H1 (cell line): ENCODE data around the gene ARL2. TPM values are rescaled to one million over a fixed set of nuclear protein-coding genes. Genes with fewer than 3 reads are reported as not detected.
"Not testable (repeated sequence)": the region's sequence is repeated elsewhere in the genome, so short reads cannot be mapped to it uniquely, and the experiment has no call there.

Source experiments
- CTCF ChIA-PET: fragments of 300-600 bp; sonication (Branson Sonifier 250); formaldehyde crosslinking; loops from one replicate; lab custom pipeline; 2021; ENCODE audit not compliant: partially characterized antibody; lab: Charles Lee
- POLR2A ChIA-PET: fragments of 300-600 bp; sonication (Branson Sonifier 250); formaldehyde crosslinking; loops from one replicate; lab custom pipeline; 2021; ENCODE audit warnings: inconsistent platforms; ENCODE audit not compliant: partially characterized antibody; lab: Charles Lee
- DNase-seq, 2 experiments: peaks; one replicate each; pipeline versions ENCODE4 v3.0.0 to v3.0.0-alpha.2; 2010 to 2022; ENCODE audit warnings: low spot score in 2 of 2, low read depth in 1 of 2, mixed read lengths in 1 of 2
- FAIRE-seq: peaks from 2 replicates; lab custom pipeline; 2011; peaks lifted over from hg19 to GRCh38; lab: Jason Lieb, UNC
- H2AFZ ChIP-seq: 2 replicates; pipeline ENCODE4 v1.8.1; 2012; ENCODE audit warnings: low read length, inconsistent platforms
- H2AK5ac ChIP-seq: 2 replicates; pipeline ENCODE4 v1.6.1; 2013; ENCODE audit warnings: low read depth, low read length
- H2BK120ac ChIP-seq: replicated peaks from 2 replicates; pipeline ENCODE3; 2013; ENCODE audit warnings: low read depth, low read length, inconsistent platforms
- H2BK12ac ChIP-seq: 2 replicates; pipeline ENCODE4 v1.6.1; 2013; ENCODE audit warnings: low read depth, low read length
- H2BK15ac ChIP-seq: 2 replicates; pipeline ENCODE4 v1.6.1; 2013; ENCODE audit warnings: low read length
- H2BK20ac ChIP-seq: 2 replicates; pipeline ENCODE4 v1.6.1; 2013; ENCODE audit warnings: low read length
- H2BK5ac ChIP-seq: 2 replicates; pipeline ENCODE4 v1.6.1; 2013; ENCODE audit warnings: low read depth, low read length
- H3K14ac ChIP-seq: 2 replicates; pipeline ENCODE4 v1.6.1; 2013; ENCODE audit warnings: inconsistent platforms; ENCODE audit not compliant: insufficient read length
- H3K18ac ChIP-seq: 2 replicates; pipeline ENCODE4 v1.6.1; 2013; ENCODE audit warnings: low read length; ENCODE audit errors: extremely low read depth
- H3K23ac ChIP-seq: 2 replicates; pipeline ENCODE4 v1.6.1; 2013; ENCODE audit warnings: inconsistent platforms; ENCODE audit not compliant: insufficient read length
- H3K23me2 ChIP-seq: 2 replicates; pipeline ENCODE4 v1.6.1; 2013; ENCODE audit warnings: low read depth, low read length
- H3K27ac ChIP-seq: 2 replicates; pipeline ENCODE4 v1.6.1; 2011; ENCODE audit warnings: low read depth, low read length, inconsistent platforms
- H3K27me3 ChIP-seq, 4 experiments: replicated peaks in 1 of 4; 1 replicate in 1 of 4; 2 replicates in 3 of 4; pipeline versions ENCODE4 v1.6.1 to v1.8.1; 2011 to 2013; ENCODE audit warnings: low read length in 3 of 4, mild to moderate bottlenecking in 3 of 4, inconsistent platforms in 2 of 4, mixed read lengths in 2 of 4, moderate library complexity in 1 of 4; ENCODE audit not compliant: control insufficient read depth in 3 of 4, insufficient read depth in 3 of 4; ENCODE audit errors: extremely low read depth in 1 of 4
- H3K36me3 ChIP-seq, 4 experiments: 2 replicates each; pipeline versions ENCODE4 v1.6.1 to v1.8.1; 2011 to 2013; ENCODE audit warnings: mild to moderate bottlenecking in 4 of 4, low read length in 3 of 4, moderate library complexity in 2 of 4, control low read depth in 1 of 4, inconsistent platforms in 1 of 4; ENCODE audit not compliant: insufficient read depth in 4 of 4, control insufficient read depth in 2 of 4
- H3K4ac ChIP-seq: replicated peaks from 2 replicates; pipeline ENCODE3; 2013; ENCODE audit warnings: low read length, low read depth, mixed read lengths, inconsistent platforms; ENCODE audit not compliant: insufficient read length
- H3K4me1 ChIP-seq, 4 experiments: replicated peaks in 1 of 4; 1 replicate in 1 of 4; 2 replicates in 3 of 4; pipeline versions ENCODE4 v1.6.1 to v1.8.1; 2011 to 2013; ENCODE audit warnings: low read length in 3 of 4, inconsistent platforms in 2 of 4, mixed read lengths in 1 of 4; ENCODE audit not compliant: insufficient read depth in 4 of 4, control insufficient read depth in 3 of 4
- H3K4me2 ChIP-seq, 2 experiments: 2 replicates each; pipeline versions ENCODE4 v1.6.1 to v1.8.1; 2011 to 2013; ENCODE audit warnings: low read depth in 2 of 2, low read length in 2 of 2, control low read depth in 1 of 2, inconsistent platforms in 1 of 2, mild to moderate bottlenecking in 1 of 2; ENCODE audit not compliant: insufficient read depth in 1 of 2
- H3K4me3 ChIP-seq, 4 experiments: fragments of 200-600, 300-600 bp in 1 of 4; sonication (generic), shearing (Covaris generic), sonication (Bioruptor Twin) in 1 of 4; 2 replicates each; pipeline versions ENCODE4 v1.5.1 to v1.8.1; 2011 to 2016; ENCODE audit warnings: low read length in 4 of 4, low read depth in 3 of 4, control low read depth in 2 of 4, inconsistent platforms in 2 of 4, mild to moderate bottlenecking in 2 of 4, mixed read lengths in 1 of 4, moderate library complexity in 1 of 4; ENCODE audit not compliant: insufficient read depth in 2 of 4; ENCODE audit errors: extremely low read depth in 1 of 4
- H3K56ac ChIP-seq: replicated peaks from 2 replicates; pipeline ENCODE3; 2013; ENCODE audit warnings: low read depth, mild to moderate bottlenecking, mixed read lengths, low read length, inconsistent platforms; ENCODE audit not compliant: insufficient read length
- H3K79me1 ChIP-seq: 2 replicates; pipeline ENCODE4 v1.6.1; 2013; ENCODE audit warnings: low read depth, low read length, control low read depth
- H3K79me2 ChIP-seq, 2 experiments: 2 replicates each; pipeline versions ENCODE4 v1.6.1 to v1.8.1; 2012 to 2013; ENCODE audit warnings: low read length in 2 of 2, mild to moderate bottlenecking in 2 of 2, inconsistent platforms in 1 of 2; ENCODE audit not compliant: insufficient read depth in 2 of 2, control insufficient read depth in 1 of 2
- H3K9ac ChIP-seq, 4 experiments: replicated peaks in 1 of 4; 1 replicate in 1 of 4; 2 replicates in 3 of 4; pipeline versions ENCODE4 v1.6.1 to v1.8.1; 2011 to 2013; ENCODE audit warnings: low read depth in 3 of 4, low read length in 3 of 4, control low read depth in 2 of 4, mild to moderate bottlenecking in 2 of 4, moderate library complexity in 2 of 4, inconsistent platforms in 1 of 4; ENCODE audit errors: extremely low read depth in 1 of 4
- H3K9me3 ChIP-seq, 2 experiments: 2 replicates each; pipeline versions ENCODE4 v1.6.1 to v1.8.1; 2012 to 2013; ENCODE audit warnings: mild to moderate bottlenecking in 2 of 2, moderate library complexity in 2 of 2, control low read depth in 1 of 2, inconsistent platforms in 1 of 2, low read depth in 1 of 2, low read length in 1 of 2, mixed read lengths in 1 of 2; ENCODE audit not compliant: insufficient read depth in 2 of 2
- H4K20me1 ChIP-seq, 2 experiments: replicated peaks in 1 of 2; 2 replicates each; pipeline versions ENCODE3 to v1.8.1; 2011 to 2013; ENCODE audit warnings: inconsistent platforms in 2 of 2, low read length in 2 of 2, mild to moderate bottlenecking in 1 of 2; ENCODE audit not compliant: insufficient read depth in 2 of 2, control insufficient read depth in 1 of 2
- H4K5ac ChIP-seq: 2 replicates; pipeline ENCODE4 v1.6.1; 2013; ENCODE audit warnings: low read length, low read depth, mixed read lengths, inconsistent platforms; ENCODE audit not compliant: insufficient read length
- H4K8ac ChIP-seq: 2 replicates; pipeline ENCODE4 v1.8.0; 2013; ENCODE audit warnings: mild to moderate bottlenecking, moderate library complexity, low read length, inconsistent platforms; ENCODE audit not compliant: insufficient read depth; ENCODE audit errors: extremely low read depth
- H4K91ac ChIP-seq: replicated peaks from 2 replicates; pipeline ENCODE3; 2013; ENCODE audit warnings: low read length, mixed read lengths, inconsistent platforms; ENCODE audit not compliant: insufficient read length
- WGBS, 2 experiments: shearing (Covaris generic) in 1 of 2; methylation state at CpG; one replicate each; pipeline versions ENCODE4 v1.1.6 to v1.1.7; 2013 to 2015; ENCODE audit warnings: low lambda C conversion rate in 2 of 2, mixed read lengths in 2 of 2, inconsistent platforms in 1 of 2, low coverage in 1 of 2, missing lambda C conversion rate in 1 of 2; ENCODE audit not compliant: insufficient replicate concordance in 2 of 2, insufficient coverage in 1 of 2, insufficient read length in 1 of 2; ENCODE audit errors: extremely low coverage in 1 of 2, missing lambda C conversion rate in 1 of 2; 5-methylcytosine and 5-hydroxymethylcytosine counted together
- polyA plus RNA-seq, 7 experiments: library from polyadenylated mRNA; depleted of rRNA in 3 of 7; stranded (reverse) in 5 of 7; unstranded in 2 of 7; fragments of >200 nt in 5 of 7; fragments of 200-250 nt in 2 of 7; gene quantifications; 1 replicate in 5 of 7; 2 replicates in 1 of 7; 4 replicates in 1 of 7; pipeline versions ENCODE4 v1.2.1 to v1.2.3, GENCODE V29; 2011 to 2013; ENCODE audit warnings: missing spikeins in 2 of 7, mixed read lengths in 2 of 7
- total RNA-seq: library from RNA; stranded (reverse); fragmentation: NEBNext Ultra II Directional; extraction: Animal tissue kit (Norgen Biotek cat#: 25700); gene quantifications from 2 replicates; pipeline ENCODE4 v1.2.1, GENCODE V29; 2021

ARL2 gene
- total and polyA plus RNA-seq, 2 of the 8 experiments (the other 6 are each of a cell fraction or from before 2014, with no cell fraction given), result 186 to 535 TPM

GRCh38 chr11:65023502-65023901 lies 9.5 kb downstream of the ARL2 start:
- not testable (repeated sequence) for H2BK12ac ChIP-seq, H3K27ac ChIP-seq, H2BK120ac ChIP-seq, H3K14ac ChIP-seq, H2AFZ ChIP-seq, H4K5ac ChIP-seq, H3K4me2 ChIP-seq, H3K4ac ChIP-seq, FAIRE-seq, H3K79me1 ChIP-seq, H2BK15ac ChIP-seq, H3K4me3 ChIP-seq, H2BK20ac ChIP-seq, H3K9me3 ChIP-seq, H3K27me3 ChIP-seq, H4K91ac ChIP-seq, H3K56ac ChIP-seq, H4K20me1 ChIP-seq, DNase-seq, H2BK5ac ChIP-seq, H4K8ac ChIP-seq, H3K79me2 ChIP-seq, H2AK5ac ChIP-seq, H3K23me2 ChIP-seq, H3K4me1 ChIP-seq, H3K23ac ChIP-seq, H3K18ac ChIP-seq, H3K9ac ChIP-seq
- CTCF ChIA-PET, result interaction anchor here (1.3 to 2.6 kb wide), 3 partner anchors 9 to 53 kb away, joined by 3 to 14 read pairs (median 11); partner anchors contain the start of gene ARL2
- 93% methylated on average over 8 of the region's 8 CpGs; no CpG with 5 or more reads in 1 of the 2 experiments for WGBS, 2 experiments
- POLR2A ChIA-PET, result interaction anchor here (1.1 to 1.2 kb wide), 2 partner anchors 43 to 73 kb away, joined by 3 read pairs; no protein-coding TSS in a partner anchor
- H3K36me3 ChIP-seq, result peaks cover 3 to 24% (median 16%) of the 10 kb centered on the region in 4 experiments; a peak in 6 of 8 replicates
